ENCODE results near the gene CCDC74A. TPM values are rescaled to one million over a fixed set of nuclear protein-coding genes. Genes with fewer than 3 reads are reported as not detected.
"Not testable (repeated sequence)": the region's sequence is repeated elsewhere in the genome, so short reads cannot be mapped to it uniquely, and the experiment has no call there.

CCDC74A gene
- total RNA-seq, 1 experiment from 2014 or later: not detected

DNA sequence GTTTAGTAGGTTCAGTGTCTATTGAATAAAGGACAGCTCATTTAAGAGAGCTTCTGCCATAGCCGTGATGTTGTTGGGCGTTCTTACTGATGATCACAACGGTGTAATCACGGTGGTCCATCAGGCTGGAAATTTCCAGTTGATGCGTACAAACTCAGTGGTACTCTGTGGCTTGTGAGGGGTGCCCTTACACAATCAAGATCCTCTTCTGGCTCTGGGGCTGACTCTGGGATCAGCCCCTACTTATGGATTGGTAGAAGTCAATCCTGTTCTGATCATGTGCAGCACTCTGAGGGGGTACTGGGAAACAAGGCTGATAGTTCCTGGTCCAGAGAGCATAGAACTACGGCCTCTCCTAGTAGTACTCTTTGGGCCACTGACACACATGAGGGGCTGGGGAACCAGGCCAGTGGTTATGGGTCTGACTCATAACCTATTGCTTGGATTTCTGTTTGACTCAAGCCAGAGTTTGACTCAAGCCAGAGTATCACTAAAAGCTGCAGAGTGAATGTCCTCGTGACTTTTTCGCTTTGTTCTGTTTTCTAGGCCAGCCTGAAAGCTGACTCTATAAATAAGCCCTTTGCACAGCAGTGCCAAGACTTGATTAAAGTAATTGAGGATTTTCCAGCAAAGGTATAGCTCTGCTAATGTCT is 29.2 kb upstream of the CCDC74A start:
- DNase-seq (ENCODE audit: low read depth): peak; percentile 40

- DNase-seq (ENCODE audit: low read depth): not testable (repeated sequence)
Observed at GRCh38 chr2:131503587-131503986, 24.1 kb upstream of the CCDC74A start.

DNA sequence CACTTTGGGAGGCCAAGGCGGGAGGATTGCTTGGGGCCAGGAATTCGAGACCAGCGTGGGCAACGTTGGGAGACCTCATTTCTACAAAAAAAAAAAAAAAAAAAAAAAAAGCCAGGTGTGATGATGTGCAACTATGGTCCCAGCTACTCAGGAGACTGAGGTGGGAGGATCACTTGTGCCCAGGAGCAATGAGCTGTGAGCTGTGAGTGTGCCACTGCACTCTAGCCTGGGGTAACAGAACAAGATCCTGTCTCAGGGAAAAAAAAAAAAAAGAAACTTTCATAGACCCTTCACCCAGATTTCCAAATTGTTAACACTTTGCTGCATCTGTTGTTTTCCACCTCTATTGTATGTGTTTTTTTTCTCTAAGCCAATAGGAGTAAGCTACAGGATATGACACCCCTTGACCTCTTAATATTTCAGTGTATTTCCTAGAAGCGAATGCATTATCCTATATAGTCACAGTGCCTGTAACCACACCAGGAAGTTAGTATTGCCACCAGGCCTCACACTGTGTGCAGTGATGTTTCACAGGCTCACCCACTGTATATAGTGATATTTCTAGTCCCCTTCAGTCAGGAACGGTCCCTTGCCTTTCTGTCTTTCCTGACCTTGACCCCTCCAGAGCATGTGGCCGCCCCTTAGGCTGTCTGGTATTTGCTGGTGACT is 23.5 kb upstream of the CCDC74A start:
- peak; percentile 47 for DNase-seq (ENCODE audit: low read depth)

- no peak for DNase-seq (ENCODE audit: low read depth)
Observed at GRCh38 chr2:131509615-131510014, 18.1 kb upstream of the CCDC74A start.

GRCh38 chr2:131511291-131511968 is 16.3 kb upstream of the CCDC74A start:
- not testable (repeated sequence) for DNase-seq (ENCODE audit: low read depth)

- DNase-seq (ENCODE audit: low read depth): not testable (repeated sequence)
Observed at GRCh38 chr2:131511969-131512870, 15.5 kb upstream of the CCDC74A start.

DNA sequence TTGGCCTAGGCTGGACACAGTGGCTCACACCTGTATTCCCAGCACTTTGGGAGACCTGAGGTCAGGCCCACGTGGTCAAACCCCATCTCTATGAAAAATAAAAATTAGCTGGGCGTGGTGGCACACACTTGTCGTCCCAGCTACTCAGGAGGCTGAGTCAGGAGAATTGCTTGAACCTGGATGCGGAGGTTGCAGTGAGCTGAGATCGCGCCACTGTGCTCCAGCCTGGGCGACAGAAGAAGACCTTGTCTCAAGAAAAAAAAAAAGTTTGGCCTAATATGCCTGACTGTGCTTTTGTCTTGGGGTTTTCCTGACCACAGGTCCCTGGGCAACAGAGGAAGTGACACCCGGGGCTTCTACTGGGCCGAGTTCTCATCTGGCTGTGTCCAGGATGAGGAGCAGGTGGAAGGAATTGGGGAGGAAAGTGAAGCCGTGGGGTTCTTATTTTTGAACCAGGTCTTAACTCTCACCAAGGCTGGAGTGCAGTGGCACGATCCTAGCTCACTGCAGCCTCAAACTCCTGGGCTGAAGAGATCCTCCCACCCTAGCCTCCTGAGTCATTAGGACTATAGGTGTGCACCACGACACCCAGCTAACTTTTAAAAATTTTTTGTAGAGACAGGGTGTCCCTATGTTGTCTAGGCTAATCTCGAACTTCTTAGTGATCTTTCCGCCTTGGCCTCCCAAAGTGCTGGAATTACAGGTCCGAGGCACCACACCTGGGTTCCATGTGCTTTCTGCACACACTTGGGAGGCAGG is 13.1 kb upstream of the CCDC74A start:
- not testable (repeated sequence) for DNase-seq (ENCODE audit: low read depth)

DNA sequence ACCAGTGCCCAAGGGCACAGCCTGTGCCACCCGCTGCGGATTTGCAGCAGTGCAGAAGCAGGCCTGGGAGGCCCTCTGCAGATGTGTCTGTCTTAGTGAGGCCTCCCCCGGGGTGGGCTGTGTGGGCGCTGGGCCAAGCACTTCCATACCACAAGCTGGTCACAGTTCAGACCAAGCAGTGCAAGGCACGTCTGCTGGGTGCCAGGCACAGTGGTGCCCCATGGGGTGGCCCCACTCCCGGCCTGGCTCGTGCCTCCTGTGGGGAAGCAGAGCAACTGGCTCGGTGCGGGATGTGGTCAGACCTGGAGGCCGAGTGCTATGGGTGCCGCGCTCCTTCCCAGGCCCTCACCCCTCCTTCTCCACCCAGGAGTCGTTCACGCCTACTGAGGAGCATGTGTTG is 12.5 kb upstream of the CCDC74A start:
- not testable (repeated sequence) for DNase-seq (ENCODE audit: low read depth)

GRCh38 chr2:131516011-131516410 is 11.7 kb upstream of the CCDC74A start:
- DNase-seq (ENCODE audit: low read depth): no peak

DNA sequence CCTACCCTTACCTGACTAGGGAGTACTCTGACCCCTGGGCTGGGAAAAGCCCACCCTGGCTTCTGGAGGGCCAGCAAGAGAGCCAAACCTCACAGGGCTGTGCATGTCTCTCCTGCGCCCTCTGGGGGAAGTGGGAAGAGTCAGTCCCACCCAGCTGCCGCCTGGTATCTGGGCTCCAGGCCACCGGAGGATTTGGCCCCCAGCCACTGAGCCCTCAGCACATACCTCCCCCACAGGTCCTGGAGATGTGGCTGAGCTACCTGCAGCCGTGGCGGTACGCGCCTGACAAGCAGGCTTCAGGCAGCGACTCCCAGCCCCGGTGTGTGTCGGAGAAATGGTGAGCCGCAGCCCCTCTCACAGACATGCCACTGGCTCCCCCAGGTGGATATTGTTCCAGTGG is 11.1 kb upstream of the CCDC74A start:
- peak; percentile 15 for DNase-seq (ENCODE audit: low read depth)

- DNase-seq (ENCODE audit: low read depth): no peak
Observed at GRCh38 chr2:131517106-131517831, 10.4 kb upstream of the CCDC74A start.

DNA sequence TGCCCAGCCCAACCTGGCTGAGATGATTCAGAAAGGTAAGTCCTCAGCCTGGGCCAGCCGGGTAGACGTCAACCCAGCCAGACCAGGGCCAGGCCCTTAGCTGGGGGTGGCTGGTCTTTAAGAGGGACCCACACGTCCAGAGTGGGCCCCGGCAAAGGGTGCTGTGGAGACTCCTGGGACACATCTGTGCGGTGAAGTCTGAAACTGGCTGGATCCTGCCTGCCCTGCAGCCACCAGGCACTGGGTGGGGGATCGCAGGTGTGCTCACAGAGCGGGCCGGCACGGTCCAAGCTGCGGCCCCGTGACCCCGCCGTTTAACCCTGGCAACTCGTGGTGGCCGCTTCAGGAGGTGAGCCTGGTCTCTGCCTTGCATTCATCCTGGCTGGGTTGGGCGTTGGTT is 9.8 kb upstream of the CCDC74A start:
- not testable (repeated sequence) for DNase-seq (ENCODE audit: low read depth)

- not testable (repeated sequence) for DNase-seq (ENCODE audit: low read depth)
Observed at GRCh38 chr2:131518531-131518930, 9.2 kb upstream of the CCDC74A start.

DNA sequence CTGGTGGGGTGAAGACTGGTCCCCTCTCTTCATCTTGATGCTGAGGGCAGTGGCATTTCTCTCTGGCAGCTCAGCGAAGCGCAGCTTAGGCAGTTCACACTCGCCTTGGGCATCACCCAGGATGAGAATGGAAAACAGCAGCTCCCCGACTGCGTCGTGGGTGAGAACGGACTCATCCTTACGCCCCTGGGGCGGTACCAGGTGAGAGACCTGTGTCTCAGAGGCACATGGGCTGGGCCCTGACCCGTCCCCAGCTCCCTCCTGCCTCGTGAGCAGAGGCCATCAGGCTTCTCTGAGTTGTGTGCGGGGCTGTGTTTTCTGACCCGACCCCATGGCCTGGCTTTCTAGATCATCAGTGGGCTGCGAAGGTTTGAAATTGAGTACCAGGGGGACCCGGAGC is 8.2 kb upstream of the CCDC74A start:
- DNase-seq (ENCODE audit: low read depth): no peak

GRCh38 chr2:131519871-131520470 is 7.7 kb upstream of the CCDC74A start:
- not testable (repeated sequence) for DNase-seq (ENCODE audit: low read depth)

GRCh38 chr2:131520526-131520925 is 7.2 kb upstream of the CCDC74A start:
- no peak for DNase-seq (ENCODE audit: low read depth)

DNA sequence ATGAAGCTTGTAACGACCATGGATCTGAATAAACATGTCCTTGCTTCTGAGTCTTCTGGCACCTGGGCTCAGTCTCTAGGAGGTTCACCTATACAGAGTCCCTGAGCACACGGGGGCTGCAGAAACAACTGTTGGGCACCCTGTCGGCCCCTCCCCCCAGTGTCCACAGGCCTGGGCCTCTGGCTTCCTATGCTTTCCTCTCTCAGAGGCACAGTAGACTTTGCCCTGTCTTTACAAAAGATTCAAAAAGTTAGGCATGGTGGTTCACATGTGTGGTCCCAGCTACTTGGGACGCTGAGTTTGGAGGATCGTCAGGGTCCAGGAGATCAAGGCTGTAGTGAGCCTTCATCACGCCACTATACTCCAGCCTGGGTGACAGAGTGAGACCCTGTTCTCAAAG is 6.2 kb upstream of the CCDC74A start:
- not testable (repeated sequence) for DNase-seq (ENCODE audit: low read depth)

DNA sequence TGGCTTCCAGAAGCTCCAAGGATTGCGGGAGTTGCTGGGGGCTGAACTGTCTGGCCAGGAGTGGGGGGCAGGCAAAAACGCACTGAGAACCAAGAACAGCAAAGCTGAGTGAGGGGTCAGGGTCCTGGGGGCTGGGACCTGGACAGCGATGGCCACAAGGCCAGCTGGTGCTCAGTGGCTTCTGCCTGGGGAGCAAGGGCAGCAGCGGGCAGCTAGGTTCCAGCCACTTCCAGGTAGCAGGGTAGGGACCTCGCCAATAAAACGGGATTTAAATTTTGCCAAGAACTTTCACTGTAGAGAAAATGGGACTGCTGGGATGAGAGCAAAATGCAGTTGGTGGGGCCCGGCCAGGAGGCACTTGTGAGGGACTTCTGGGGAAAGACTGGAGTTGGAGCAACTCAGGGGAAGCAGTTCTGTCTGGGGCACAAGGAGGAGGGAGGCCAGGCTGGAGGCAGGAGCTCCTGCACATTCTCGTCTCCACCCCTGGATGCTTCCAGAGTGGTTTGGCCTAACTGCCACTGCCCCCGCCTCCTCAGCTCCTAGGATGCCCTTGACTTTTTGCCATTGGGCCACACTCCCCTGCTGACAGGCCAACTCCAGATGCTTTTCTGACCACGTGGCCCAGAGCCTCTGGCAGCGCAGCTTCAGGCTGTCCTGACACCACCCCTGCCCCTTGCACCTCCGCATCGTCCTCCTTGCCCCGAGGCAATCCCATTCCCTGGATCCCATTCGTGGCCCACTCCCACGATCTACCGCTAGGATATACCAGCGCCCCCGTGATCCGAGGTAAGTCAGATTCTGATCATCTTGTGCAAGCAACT is 5.5 kb upstream of the CCDC74A start:
- DNase-seq (ENCODE audit: low read depth): no peak

- not testable (repeated sequence) for DNase-seq (ENCODE audit: low read depth)
Observed at GRCh38 chr2:131525256-131525655, 2.4 kb upstream of the CCDC74A start.

All from HT1080 (cell line).